22Rv1 (cell line): Measurements from ENCODE around the gene OTOF.

Source experiments
- ZFX ChIP-seq: fragments of 450-650 bp; IDR thresholded peaks from 2 replicates; pipeline ENCODE4 v1.6.1; 2017; ENCODE audit warnings: antibody characterized with exemption, borderline replicate concordance
- TF ChIP-seq, protein P1 (sequence below): fragments of 450-650 bp; IDR thresholded peaks from 2 replicates; pipeline ENCODE4 v1.5.1; 2017; ENCODE audit warnings: mild to moderate bottlenecking

DNA sequence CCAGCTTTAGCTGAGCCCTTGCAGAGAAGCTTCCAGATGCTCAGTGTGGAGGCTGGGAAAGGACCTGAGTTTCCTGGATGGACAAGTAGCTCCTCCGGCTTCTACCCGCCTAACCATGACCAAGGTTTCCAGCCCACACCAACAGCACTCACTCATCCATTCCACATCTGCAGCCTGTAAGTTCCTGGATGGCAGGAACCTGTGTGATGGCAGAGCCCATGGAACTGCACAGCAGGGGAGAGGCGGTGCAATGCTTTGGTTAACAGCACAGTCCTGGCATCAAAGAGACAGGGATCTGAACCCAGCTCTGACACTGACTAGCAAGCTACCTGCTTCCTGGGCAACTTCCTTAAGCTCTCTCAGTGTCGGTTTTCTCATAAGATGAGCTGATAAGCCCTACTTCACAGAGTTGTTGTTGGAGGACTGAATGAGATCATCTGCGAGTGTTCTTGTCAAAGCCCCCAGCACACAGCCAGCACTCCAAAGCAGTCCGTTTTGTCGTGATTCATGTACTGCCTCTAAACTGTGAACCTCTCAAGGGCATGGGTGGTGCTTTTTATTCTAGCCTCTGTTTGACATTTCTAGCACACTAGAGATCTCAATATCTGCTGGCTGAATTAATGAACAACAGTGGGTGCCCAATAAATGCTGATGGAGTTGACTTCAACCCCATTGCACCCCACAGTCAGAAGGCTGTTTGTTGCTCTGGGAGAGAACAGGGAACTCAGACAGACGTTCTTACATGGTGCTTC is 41.6 kb upstream of the OTOF start:
- TF ChIP-seq, protein P1, sequence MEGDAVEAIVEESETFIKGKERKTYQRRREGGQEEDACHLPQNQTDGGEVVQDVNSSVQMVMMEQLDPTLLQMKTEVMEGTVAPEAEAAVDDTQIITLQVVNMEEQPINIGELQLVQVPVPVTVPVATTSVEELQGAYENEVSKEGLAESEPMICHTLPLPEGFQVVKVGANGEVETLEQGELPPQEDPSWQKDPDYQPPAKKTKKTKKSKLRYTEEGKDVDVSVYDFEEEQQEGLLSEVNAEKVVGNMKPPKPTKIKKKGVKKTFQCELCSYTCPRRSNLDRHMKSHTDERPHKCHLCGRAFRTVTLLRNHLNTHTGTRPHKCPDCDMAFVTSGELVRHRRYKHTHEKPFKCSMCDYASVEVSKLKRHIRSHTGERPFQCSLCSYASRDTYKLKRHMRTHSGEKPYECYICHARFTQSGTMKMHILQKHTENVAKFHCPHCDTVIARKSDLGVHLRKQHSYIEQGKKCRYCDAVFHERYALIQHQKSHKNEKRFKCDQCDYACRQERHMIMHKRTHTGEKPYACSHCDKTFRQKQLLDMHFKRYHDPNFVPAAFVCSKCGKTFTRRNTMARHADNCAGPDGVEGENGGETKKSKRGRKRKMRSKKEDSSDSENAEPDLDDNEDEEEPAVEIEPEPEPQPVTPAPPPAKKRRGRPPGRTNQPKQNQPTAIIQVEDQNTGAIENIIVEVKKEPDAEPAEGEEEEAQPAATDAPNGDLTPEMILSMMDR: no peak
- TF ChIP-seq ZFX: no peak
